ENCODE results near the gene UQCC3. TPM values are rescaled to one million over a fixed set of nuclear protein-coding genes. Genes with fewer than 3 reads are reported as not detected.
A peak's percentile ranks its signal among the peaks of the same experiment; 100 is the strongest.

Gene UQCC3
- polyA plus RNA-seq, 1 of the 3 experiments (the other 2 are of a cell fraction): 24.8 TPM

DNA sequence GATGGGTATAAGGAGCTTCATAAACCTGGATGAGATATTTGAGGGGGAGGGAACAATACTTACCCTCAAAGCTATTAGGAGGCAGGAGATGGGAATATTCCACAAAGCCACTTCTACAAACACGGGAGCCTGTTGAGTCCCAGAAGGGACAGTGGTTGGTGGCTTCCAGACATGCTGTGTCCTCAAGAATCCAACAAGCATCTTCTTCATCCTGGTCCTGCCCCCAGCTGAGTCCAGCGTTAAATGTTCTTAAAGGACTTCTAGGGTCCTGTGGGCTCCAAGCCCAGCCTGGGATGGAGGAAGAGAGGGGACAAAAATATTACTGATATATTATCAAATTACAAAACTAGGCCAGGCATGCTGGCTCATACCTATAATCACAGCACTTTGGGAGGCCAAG is 4.0 kb upstream of the UQCC3 start:
- H2AFZ ChIP-seq (ENCODE audit: low read depth): no peak overlapping the region
- H3K36me3 ChIP-seq (replicated peaks in 1 of 2; ENCODE audit: control insufficient read depth in 1 of 2, insufficient read depth in 2 of 2, low read length in 1 of 2): peaks cover 20 to 24% of the 10 kb centered on the region in 2 experiments
- ChIA-PET POLR2A (interaction anchor here (0.6 to 3.4 kb wide), 5 partner anchors 19 to 174 kb away, joined by 3 to 17 read pairs (median 3); partner anchors contain the start of genes EEF1G, HNRNPUL2 and TTC9C), CTCF (interaction anchor here (0.8 to 1.8 kb wide), 5 partner anchors 13 to 119 kb away, joined by 3 to 6 read pairs (median 4); partner anchors contain the start of genes BSCL2, GNG3 and INTS5)
- no peaks in the 10 kb centered on the region for H3K9me3 ChIP-seq
- H4K20me1 ChIP-seq (ENCODE audit: insufficient read depth): no peaks in the 10 kb centered on the region
- H3K4me3 ChIP-seq (ENCODE audit: low read depth in 2 of 2, low read length in 1 of 2): no peak overlapping the region
- H3K9ac ChIP-seq: no peak overlapping the region
- peaks cover 74% of the 10 kb centered on the region for H3K79me2 ChIP-seq (ENCODE audit: insufficient read depth)
- H3K27me3 ChIP-seq (ENCODE audit: insufficient read depth): no peaks in the 10 kb centered on the region
- no peaks in the 10 kb centered on the region for H3K9me2 ChIP-seq
- peak overlapping the region in 1 of 2 experiments; percentile 92; a peak in 2 of 4 replicates for H3K27ac ChIP-seq (ENCODE audit: low read depth in 2 of 2, low read length in 1 of 2)
- 89% methylated on average over 2 of the region's 2 CpGs for WGBS (ENCODE audit: low lambda C conversion rate)
- peaks cover 16 to 22% of the 10 kb centered on the region in 2 experiments; a peak in 3 of 4 replicates for H3K4me1 ChIP-seq (ENCODE audit: control insufficient read depth in 1 of 2, insufficient read depth in 2 of 2, low read depth in 1 of 2, low read length in 1 of 2)
- DNase-seq: no peak
- TF ChIP-seq FOXJ3 (CRISPR knock-in tag; IDR thresholded peaks at IDR 0.05) (no peak), TCF12 (IDR thresholded peaks at IDR 0.05) (no peak), RXRA (IDR thresholded peaks at IDR 0.05; ENCODE audit: borderline replicate concordance, low read depth) (no peak), MEF2A (IDR thresholded peaks at IDR 0.05; ENCODE audit: borderline replicate concordance, low read depth) (no peak), RCOR1 (IDR thresholded peaks at IDR 0.05; ENCODE audit: low read length) (no peak), EP300 (IDR thresholded peaks at IDR 0.05; ENCODE audit: borderline replicate concordance in 1 of 2, low read depth in 1 of 2, low read length in 1 of 2) (no peak), SMC3 (IDR thresholded peaks at IDR 0.05; ENCODE audit: low read depth, low read length) (no peak), EZH2phosphoT487 (IDR thresholded peaks at IDR 0.05; ENCODE audit: borderline replicate concordance, low read depth) (no peak), MXI1 (IDR thresholded peaks at IDR 0.05; ENCODE audit: low read depth, low read length) (no peak), YY1 (IDR thresholded peaks at IDR 0.05; ENCODE audit: low read depth) (no peak), IRF3 (IDR thresholded peaks at IDR 0.05; ENCODE audit: low read depth, low read length) (no peak), CTCF (IDR thresholded peaks at IDR 0.05) (no peak), GATA2 (CRISPR knock-in tag; IDR thresholded peaks at IDR 0.05) (no peak), RFX5 (IDR thresholded peaks at IDR 0.05; ENCODE audit: low read length) (no peak), SIN3A (IDR thresholded peaks at IDR 0.05; ENCODE audit: borderline replicate concordance, low read depth, low read length) (no peak), ELF1 (IDR thresholded peaks at IDR 0.05) (no peak), FOXM1 (IDR thresholded peaks at IDR 0.05; ENCODE audit: low read depth) (no peak)
- peak overlapping the region; percentile 96 for H3K4me2 ChIP-seq
- H3F3A ChIP-seq (replicated peaks; ENCODE audit: insufficient read depth): peaks cover 38% of the 10 kb centered on the region

Data from SK-N-SH (cell line).